ENCODE measurements around the gene ISL2. TPM values are rescaled to one million over a fixed set of nuclear protein-coding genes. Genes with fewer than 3 reads are reported as not detected.

ISL2 gene
- total RNA-seq, 1 experiment from 2014 or later, result 3.6 TPM

- no peak for DNase-seq
- Histone ChIP-seq H3K36me3 (no peaks in the 10 kb centered on the region), H3K27me3 (no peaks in the 10 kb centered on the region), H3K9me3 (no peaks in the 10 kb centered on the region), H3K4me3 (no peak overlapping the region)
Observed at GRCh38 chr15:76378691-76379090, 42.1 kb downstream of the ISL2 start.

DNA sequence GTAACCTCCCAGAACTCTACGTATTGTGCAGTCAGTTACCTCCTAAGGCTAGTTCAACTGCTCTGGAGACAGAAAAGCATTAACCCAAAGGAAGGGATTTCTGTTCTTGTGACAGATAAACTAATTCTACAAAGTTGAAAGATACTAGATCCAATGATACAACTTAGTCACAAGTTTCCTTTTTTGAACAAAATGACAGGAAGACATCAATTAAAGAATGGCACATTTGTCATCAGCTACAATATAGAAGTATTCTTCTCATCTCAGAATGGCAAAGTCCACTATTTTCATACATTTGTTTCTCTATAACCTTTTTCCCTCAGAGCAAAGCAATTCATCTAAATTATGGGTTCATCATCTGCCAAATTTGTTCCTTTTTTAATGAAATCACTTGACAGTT is 43.7 kb downstream of the ISL2 start:
- H3K36me3 ChIP-seq, result no peaks in the 10 kb centered on the region
- DNase-seq, result no peak

DNA sequence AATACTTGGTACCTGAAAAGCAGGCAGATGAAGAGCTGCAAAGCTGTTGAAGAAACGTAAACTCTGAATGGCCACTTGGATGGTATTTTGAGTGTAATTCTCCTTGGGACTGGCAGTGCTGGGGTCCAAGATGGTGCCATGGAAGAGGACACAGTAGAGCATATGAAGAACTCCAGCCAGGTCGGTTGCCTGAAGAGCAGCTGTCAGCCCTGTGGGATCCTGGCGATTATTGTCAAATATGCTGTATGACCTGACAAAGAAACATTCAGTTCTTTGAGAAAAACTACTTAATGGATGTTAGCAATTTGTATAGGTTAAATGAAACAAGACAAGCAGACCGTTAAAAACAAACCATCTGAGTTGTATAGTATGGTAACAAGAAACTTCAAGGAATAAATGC is 44.8 kb downstream of the ISL2 start:
- no peak for DNase-seq
- Histone ChIP-seq H3K36me3 (no peaks in the 10 kb centered on the region), H3K27me3 (no peaks in the 10 kb centered on the region), H3K9me3 (no peaks in the 10 kb centered on the region), H3K4me3 (no peak overlapping the region)

More for the DNA sequence above, 43.7 kb downstream of the ISL2 start:
- Histone ChIP-seq H3K4me3 (no peak overlapping the region), H3K27me3 (no peaks in the 10 kb centered on the region), H3K9me3 (no peaks in the 10 kb centered on the region)

- no peak for DNase-seq
- Histone ChIP-seq H3K27me3 (no peaks in the 10 kb centered on the region), H3K4me3 (no peak overlapping the region), H3K36me3 (no peaks in the 10 kb centered on the region), H3K9me3 (no peaks in the 10 kb centered on the region)
Observed at GRCh38 chr15:76382987-76383728, 46.6 kb downstream of the ISL2 start.

DNA sequence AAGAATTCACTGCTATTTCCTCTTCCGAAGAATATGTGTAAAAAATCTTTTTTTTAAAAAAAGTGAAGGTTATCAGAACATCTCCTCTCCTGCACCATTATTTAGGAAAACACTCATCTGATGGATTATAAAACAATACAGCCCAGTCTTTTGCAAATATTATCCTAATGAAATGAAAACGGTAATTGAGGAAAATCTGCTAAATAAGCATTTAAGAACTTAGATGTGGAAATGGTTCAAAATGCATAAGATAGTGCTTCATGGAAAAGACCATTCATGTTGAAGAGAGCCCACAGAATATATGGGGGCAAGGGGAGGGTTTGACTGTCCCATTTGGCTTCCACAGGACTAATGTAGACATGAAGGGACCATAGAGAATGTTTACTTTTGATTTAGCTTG is 47.8 kb downstream of the ISL2 start:
- DNase-seq, result no peak
- H3K36me3 ChIP-seq, result no peaks in the 10 kb centered on the region

DNA sequence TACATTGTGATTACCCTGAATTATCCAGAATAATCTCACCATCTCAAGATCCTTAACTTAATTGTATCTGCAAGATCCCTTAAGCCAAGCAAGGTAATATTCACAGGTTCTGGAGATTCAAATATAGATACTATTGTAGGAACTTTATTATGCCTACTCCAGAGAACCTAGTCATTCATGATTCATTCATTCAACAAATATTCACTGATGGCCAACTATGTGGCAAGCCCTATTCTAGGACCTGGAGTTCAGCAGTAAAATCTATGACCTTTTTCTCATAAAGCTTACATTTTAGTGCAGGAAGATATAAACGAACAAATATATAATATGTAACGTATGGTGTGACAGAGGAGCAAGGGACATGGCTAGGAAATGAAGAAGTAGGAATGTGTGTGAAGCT is 49.6 kb downstream of the ISL2 start:
- Histone ChIP-seq H3K4me3 (no peak overlapping the region), H3K27me3 (no peaks in the 10 kb centered on the region), H3K9me3 (no peaks in the 10 kb centered on the region), H3K36me3 (no peaks in the 10 kb centered on the region)
- no peak for DNase-seq

More for the DNA sequence above, 47.8 kb downstream of the ISL2 start:
- Histone ChIP-seq H3K9me3 (no peaks in the 10 kb centered on the region), H3K4me3 (no peak overlapping the region), H3K27me3 (no peaks in the 10 kb centered on the region)

DNA sequence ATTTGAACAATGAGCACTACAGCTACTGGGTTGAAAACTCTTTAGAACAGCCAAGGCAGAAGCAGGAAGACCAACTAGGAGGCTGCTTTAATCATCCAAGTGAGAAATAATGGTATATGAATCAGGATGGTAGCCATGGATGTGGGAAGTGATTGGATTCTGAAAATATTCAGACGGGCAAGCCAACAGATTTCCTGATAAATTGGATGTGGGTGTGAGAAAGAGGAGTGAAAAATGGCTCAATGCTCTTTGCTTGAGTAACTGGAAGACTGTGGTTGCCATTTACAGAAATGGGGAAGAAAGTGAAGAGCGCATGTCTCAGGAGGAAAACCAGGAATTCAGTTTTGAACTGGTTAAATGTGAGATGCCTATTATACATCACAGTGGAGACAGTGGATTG is 50.4 kb downstream of the ISL2 start:
- DNase-seq, result no peak
- Histone ChIP-seq H3K36me3 (no peaks in the 10 kb centered on the region), H3K27me3 (no peaks in the 10 kb centered on the region), H3K4me3 (no peak overlapping the region), H3K9me3 (no peaks in the 10 kb centered on the region)

- H3K27me3 ChIP-seq, result no peaks in the 10 kb centered on the region
- no peaks in the 10 kb centered on the region for H3K36me3 ChIP-seq
- DNase-seq, result no peak
- H3K9me3 ChIP-seq, result no peaks in the 10 kb centered on the region
- H3K4me3 ChIP-seq, result no peak overlapping the region
Observed at GRCh38 chr15:76390571-76390970, 54.0 kb downstream of the ISL2 start.

DNA sequence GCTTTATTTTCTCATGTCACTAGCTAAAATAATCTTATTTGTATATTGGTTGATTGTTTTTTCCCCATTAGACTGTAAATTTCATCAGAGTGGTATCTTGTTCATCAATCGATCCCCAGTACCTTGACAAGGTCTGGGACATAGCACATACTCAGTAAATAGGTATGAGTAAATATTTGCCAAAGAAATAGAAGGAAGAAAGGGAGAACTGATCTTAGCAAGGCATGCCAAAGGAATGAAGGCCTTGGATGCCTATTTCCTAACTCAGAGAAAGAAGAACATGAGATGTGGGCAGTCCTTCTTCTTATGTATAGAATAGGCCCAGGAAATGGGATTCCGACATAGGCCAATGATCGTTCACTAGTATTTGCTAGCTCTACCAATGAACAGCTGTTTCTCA is 54.7 kb downstream of the ISL2 start:
- Histone ChIP-seq H3K36me3 (no peaks in the 10 kb centered on the region), H3K4me3 (no peak overlapping the region), H3K27me3 (no peaks in the 10 kb centered on the region), H3K9me3 (no peaks in the 10 kb centered on the region)
- DNase-seq, result no peak

- no peak for DNase-seq
- Histone ChIP-seq H3K4me3 (no peak overlapping the region), H3K36me3 (no peaks in the 10 kb centered on the region), H3K9me3 (no peaks in the 10 kb centered on the region), H3K27me3 (no peaks in the 10 kb centered on the region)
Observed at GRCh38 chr15:76391847-76392246, 55.3 kb downstream of the ISL2 start.

Other genes starting within 250 kb of the ISL2 start
- 362 and 427 TPM in 2 replicates for gene ETFA, start 25.3 kb upstream of the ISL2 start, total RNA-seq (2014; rRNA removed; shearing (Covaris generic); ENCODE audit: low replicate concordance)

Measured in MG63 (cell line).